ENCODE measurements around the gene VHLL.

DNA sequence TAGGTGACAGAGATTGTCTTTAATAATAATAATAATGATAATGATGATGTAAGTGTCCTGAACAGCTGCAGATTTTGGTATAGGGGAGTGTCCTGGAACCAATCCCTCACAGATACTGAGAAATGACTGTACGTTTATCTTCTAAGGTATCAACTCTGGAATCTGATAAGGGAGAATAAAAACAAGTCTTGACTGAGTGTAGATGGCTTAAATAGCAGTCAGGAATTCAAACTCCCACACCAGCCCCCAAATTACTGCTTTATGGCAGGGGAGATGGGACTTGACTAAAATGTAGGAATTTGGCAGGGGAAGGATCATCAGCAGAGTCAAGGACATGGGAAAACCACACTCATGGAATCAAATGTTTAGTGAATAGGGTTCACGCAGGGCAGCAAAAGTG, 6.1 kb upstream of the VHLL start:
- TF ChIP-seq, protein P1, sequence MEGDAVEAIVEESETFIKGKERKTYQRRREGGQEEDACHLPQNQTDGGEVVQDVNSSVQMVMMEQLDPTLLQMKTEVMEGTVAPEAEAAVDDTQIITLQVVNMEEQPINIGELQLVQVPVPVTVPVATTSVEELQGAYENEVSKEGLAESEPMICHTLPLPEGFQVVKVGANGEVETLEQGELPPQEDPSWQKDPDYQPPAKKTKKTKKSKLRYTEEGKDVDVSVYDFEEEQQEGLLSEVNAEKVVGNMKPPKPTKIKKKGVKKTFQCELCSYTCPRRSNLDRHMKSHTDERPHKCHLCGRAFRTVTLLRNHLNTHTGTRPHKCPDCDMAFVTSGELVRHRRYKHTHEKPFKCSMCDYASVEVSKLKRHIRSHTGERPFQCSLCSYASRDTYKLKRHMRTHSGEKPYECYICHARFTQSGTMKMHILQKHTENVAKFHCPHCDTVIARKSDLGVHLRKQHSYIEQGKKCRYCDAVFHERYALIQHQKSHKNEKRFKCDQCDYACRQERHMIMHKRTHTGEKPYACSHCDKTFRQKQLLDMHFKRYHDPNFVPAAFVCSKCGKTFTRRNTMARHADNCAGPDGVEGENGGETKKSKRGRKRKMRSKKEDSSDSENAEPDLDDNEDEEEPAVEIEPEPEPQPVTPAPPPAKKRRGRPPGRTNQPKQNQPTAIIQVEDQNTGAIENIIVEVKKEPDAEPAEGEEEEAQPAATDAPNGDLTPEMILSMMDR (IDR thresholded peaks at IDR 0.05), result no peak
- no peak for TF ChIP-seq POLR2AphosphoS5 (IDR thresholded peaks at IDR 0.05)
- no peak for TF ChIP-seq POLR2A (IDR thresholded peaks at IDR 0.05)
